Prostate gland (tissue), 2 donors: ENCODE results near the gene ZNF516. TPM values are rescaled to one million over a fixed set of nuclear protein-coding genes. Genes with fewer than 3 reads are reported as not detected.

Experiments used
- DNase-seq: peaks from one replicate; pipeline ENCODE4 v3.0.0-alpha.2; 2019; ENCODE audit warnings: low spot score
- H3K27ac ChIP-seq, 2 donors: fragments of 200-600 bp; sonication (generic); 2 replicates each; pipeline ENCODE4 v1.5.1; 2017 to 2019
- H3K27me3 ChIP-seq: fragments of 200-600 bp; sonication (generic); replicated peaks from 2 replicates; pipeline ENCODE4 v1.5.1; 2019; ENCODE audit not compliant: insufficient read depth
- H3K36me3 ChIP-seq, 2 donors: fragments of 200-600 bp; sonication (generic); 1 replicate in 1 of 2; 2 replicates in 1 of 2; pipeline versions ENCODE4 v1.5.1 to v1.8.1; 2017 to 2019
- H3K4me1 ChIP-seq: fragments of 200-600 bp; sonication (generic); replicated peaks from 2 replicates; pipeline ENCODE4 v1.5.1; 2019
- H3K4me3 ChIP-seq, 2 donors: fragments of 200-600 bp; sonication (generic); 2 replicates each; pipeline ENCODE4 v1.5.1; 2017 to 2019
- H3K9me3 ChIP-seq: fragments of 200-600 bp; sonication (generic); 2 replicates; pipeline ENCODE4 v1.5.1; 2017
- CTCF ChIP-seq, 4 experiments: fragments of 200-600 bp in 2 of 4; fragments of 450-650 bp in 2 of 4; sonication (generic) in 2 of 4; IDR thresholded peaks; 1 replicate in 3 of 4; 2 replicates in 1 of 4; pipeline ENCODE4 v1.5.1; 2016 to 2019; ENCODE audit warnings: antibody characterized with exemption in 4 of 4, mild to moderate bottlenecking in 2 of 4, moderate library complexity in 2 of 4
- POLR2A ChIP-seq: fragments of 450-650 bp; IDR thresholded peaks from one replicate; pipeline ENCODE4 v1.6.1; 2016; ENCODE audit warnings: antibody characterized with exemption, mild to moderate bottlenecking
- POLR2AphosphoS5 ChIP-seq: sonication (generic); formaldehyde crosslinking; IDR thresholded peaks from one replicate; pipeline ENCODE4 v1.6.1; 2017; ENCODE audit warnings: antibody characterized with exemption
- WGBS: methylation state at CpG from one replicate; pipeline ENCODE4 v1.1.5; 2018; 5-methylcytosine and 5-hydroxymethylcytosine counted together
- intact Hi-C: fragments of 100-400 bp; cut with DNase I; formaldehyde crosslinking; loops from one replicate; pipeline ENCODE4 v1.14.2; 2022
- total RNA-seq, 2 donors: library from RNA; depleted of rRNA; stranded (reverse); fragments of >200 nt; gene quantifications; one replicate each; pipeline ENCODE4 v1.1.0, GENCODE V29; 2016

Gene ZNF516
- total RNA-seq, 2 donors from 2014 or later = 25.0 to 158 TPM

DNA sequence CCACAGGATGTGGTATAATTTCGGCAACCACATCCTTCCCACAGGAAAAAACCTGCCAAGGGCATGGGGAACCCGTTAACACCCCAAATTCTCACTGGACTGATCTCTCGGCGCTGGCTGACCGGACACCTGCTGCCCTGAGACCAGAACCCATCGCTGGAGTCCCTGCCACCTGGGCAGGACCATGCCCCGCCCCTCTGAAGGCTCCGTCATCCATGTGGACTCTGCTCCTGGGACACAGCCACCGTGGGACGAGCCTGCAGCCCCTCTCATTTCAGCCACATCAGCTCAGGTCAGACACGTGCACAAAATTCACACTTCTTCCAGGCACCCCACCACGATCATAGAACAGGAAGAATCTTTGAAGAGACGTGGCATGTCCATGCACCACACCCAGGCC is 108.2 kb downstream of the ZNF516 start:
- H3K27me3 ChIP-seq = no peaks in the 10 kb centered on the region
- H3K36me3 ChIP-seq = no peaks in the 10 kb centered on the region
- H3K4me1 ChIP-seq = no peaks in the 10 kb centered on the region
- no peak for DNase-seq
- 89% methylated on average over 13 of the region's 13 CpGs for WGBS
- intact Hi-C loops = no loop called here
- H3K9me3 ChIP-seq = no peaks in the 10 kb centered on the region
- no peak overlapping the region for H3K27ac ChIP-seq
- no peak overlapping the region for H3K4me3 ChIP-seq
- TF ChIP-seq POLR2A (no peak), POLR2AphosphoS5 (no peak), CTCF (IDR thresholded peaks at IDR 0.05) (no peak)

DNA sequence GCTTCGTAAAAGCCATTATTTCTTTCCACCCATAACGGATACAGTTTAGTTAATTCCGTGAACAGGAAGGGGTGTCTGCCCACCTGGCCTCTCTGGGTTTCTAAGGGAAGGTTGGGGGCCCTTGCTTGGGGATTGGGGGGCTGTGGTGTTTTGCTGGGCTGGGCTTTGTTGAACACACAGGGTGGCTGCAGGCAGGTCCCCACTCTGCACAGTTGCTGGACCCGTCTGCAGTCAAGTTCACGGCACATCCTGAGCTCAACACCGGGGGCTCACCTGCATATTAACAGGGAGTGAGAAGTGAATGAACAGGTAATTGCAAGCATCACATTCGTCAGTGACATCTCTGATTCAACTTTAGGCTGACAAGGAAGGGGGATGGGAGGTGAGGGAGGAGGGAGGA is 109.0 kb downstream of the ZNF516 start:
- no peaks in the 10 kb centered on the region for H3K36me3 ChIP-seq
- H3K9me3 ChIP-seq = no peaks in the 10 kb centered on the region
- no peaks in the 10 kb centered on the region for H3K4me1 ChIP-seq
- H3K27ac ChIP-seq = no peak overlapping the region
- WGBS = 93% methylated on average over 7 of the region's 7 CpGs
- TF ChIP-seq POLR2A = no peak
- TF ChIP-seq POLR2AphosphoS5 = no peak
- no peak for TF ChIP-seq CTCF (IDR thresholded peaks at IDR 0.05)
- H3K4me3 ChIP-seq = no peak overlapping the region
- no peak for DNase-seq
- intact Hi-C loops = no loop called here
- H3K27me3 ChIP-seq = no peaks in the 10 kb centered on the region

- Histone ChIP-seq H3K9me3 (no peaks in the 10 kb centered on the region), H3K4me3 (no peak overlapping the region), H3K36me3 (no peaks in the 10 kb centered on the region), H3K4me1 (no peaks in the 10 kb centered on the region), H3K27ac (no peak overlapping the region), H3K27me3 (no peaks in the 10 kb centered on the region)
- TF ChIP-seq CTCF (IDR thresholded peaks at IDR 0.05) (no peak), POLR2AphosphoS5 (no peak), POLR2A (no peak)
- DNase-seq = no peak
- 92% methylated on average over 10 of the region's 10 CpGs for WGBS
- intact Hi-C loops = no loop called here
Observed at GRCh38 chr18:76385681-76385975, 109.4 kb downstream of the ZNF516 start.

DNA sequence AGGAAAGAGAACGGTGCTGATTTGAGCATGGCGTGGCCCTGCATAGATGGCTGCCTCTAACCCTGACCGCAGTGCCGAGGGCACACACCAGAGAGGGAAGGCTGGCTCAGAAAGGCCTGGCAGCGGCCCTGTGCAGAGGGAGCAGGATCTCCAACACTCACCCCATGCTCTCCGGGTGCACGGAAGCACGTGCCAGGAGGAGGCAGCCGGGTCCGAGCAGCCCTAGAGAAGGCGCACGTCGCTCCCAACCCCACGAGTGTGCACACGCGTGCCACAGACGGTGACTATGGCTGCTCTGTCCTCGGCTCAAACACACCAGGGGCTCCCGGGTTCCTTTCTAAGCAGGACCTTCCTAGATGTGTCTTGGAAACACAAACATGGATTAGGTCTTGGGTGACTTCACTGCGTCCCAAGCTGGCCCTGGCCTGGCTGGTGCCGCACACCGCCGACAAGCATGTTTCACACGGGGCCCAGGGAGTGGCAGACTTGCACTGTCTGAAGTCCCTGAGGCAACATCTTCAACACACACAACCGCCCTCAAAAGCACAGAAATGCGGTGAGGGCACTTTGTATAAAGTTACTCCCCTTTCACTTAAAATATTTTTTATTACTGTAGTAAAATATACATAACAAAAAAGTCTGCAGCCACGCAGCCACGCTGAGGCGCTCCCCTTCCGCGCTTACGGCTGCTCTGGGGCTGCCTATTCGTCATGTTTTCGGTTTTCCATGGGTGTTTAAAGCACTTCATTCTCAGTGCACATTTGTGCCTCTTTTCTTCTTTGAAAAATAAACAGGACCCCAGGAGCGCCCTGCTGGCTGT is 110.0 kb downstream of the ZNF516 start:
- Histone ChIP-seq H3K27me3 (no peaks in the 10 kb centered on the region), H3K4me1 (no peaks in the 10 kb centered on the region), H3K4me3 (no peak overlapping the region), H3K9me3 (no peaks in the 10 kb centered on the region), H3K27ac (no peak overlapping the region), H3K36me3 (no peaks in the 10 kb centered on the region)
- intact Hi-C loops = no loop called here
- TF ChIP-seq POLR2AphosphoS5 (no peak), POLR2A (no peak), CTCF (IDR thresholded peaks at IDR 0.05) (no peak)
- no peak for DNase-seq
- WGBS = 73% methylated on average over 35 of the region's 35 CpGs

- WGBS = 91% methylated on average over 30 of the region's 30 CpGs
- DNase-seq = no peak
Observed at GRCh38 chr18:76384114-76384790, 110.8 kb downstream of the ZNF516 start.

More at GRCh38 chr18:76384114-76384790, 110.8 kb downstream of the ZNF516 start:
- no peaks in the 10 kb centered on the region for H3K36me3 ChIP-seq
- H3K4me3 ChIP-seq = no peak overlapping the region
- no peak for TF ChIP-seq POLR2AphosphoS5
- TF ChIP-seq CTCF (IDR thresholded peaks at IDR 0.05) = no peak
- no peak for TF ChIP-seq POLR2A
- no peaks in the 10 kb centered on the region for H3K9me3 ChIP-seq
- intact Hi-C loops = no loop called here
- no peaks in the 10 kb centered on the region for H3K4me1 ChIP-seq
- no peaks in the 10 kb centered on the region for H3K27me3 ChIP-seq
- peak overlapping the region in 1 of 2 donors; percentile 13 for H3K27ac ChIP-seq
